Measurements from ENCODE around the gene TJP1.

The TJP1 gene

DNA sequence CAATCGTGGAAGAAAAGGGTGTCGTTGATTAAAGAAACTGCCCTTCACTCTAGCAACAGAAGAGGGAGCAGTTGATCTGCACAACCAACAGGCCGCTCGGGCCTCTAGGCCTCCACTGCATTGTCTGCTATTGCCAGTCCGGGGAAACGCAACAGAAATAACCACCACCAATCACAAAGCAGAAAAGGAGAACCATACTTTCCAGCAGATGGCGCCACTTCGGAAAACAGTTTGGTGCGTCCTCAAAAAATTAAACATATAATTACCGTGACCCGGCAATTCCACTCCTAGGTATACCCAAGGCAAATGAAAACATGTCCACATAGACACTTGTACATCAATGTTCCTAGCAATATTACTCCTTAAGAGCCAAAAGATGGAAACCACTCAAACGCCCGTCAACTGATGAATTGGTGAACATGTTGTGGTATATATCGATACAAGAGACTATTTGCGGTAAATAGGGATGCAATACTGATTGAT, 154.1 kb downstream of the TJP1 start:
- no peak overlapping the region for H3K27ac ChIP-seq
- TF ChIP-seq ZFX (IDR thresholded peaks at IDR 0.05; ENCODE audit: borderline replicate concordance) (no peak), CTCF (IDR thresholded peaks at IDR 0.05) (peak; percentile 95)

DNA sequence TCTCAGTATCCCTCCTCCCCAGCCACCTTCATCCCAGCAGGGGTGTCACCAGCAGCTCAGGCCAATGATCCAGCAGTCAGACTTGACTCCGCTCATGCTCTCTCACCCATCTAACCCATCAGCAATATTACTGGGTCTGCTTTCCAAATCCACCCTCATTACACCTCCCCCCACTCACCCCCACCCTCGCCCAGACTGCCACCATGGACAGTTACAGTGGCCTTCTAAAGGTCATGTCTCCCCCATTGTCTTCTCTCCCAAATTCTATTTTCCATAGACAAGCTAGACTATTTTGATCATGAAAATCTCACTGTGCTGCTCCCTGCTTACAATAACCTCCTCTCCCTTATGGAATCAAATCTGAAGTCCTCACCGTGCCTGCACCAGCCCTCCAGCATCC, 156.0 kb downstream of the TJP1 start:
- TF ChIP-seq ZFX (IDR thresholded peaks at IDR 0.05; ENCODE audit: borderline replicate concordance): no peak
- TF ChIP-seq CTCF (IDR thresholded peaks at IDR 0.05): no peak
- no peak overlapping the region for H3K27ac ChIP-seq

DNA sequence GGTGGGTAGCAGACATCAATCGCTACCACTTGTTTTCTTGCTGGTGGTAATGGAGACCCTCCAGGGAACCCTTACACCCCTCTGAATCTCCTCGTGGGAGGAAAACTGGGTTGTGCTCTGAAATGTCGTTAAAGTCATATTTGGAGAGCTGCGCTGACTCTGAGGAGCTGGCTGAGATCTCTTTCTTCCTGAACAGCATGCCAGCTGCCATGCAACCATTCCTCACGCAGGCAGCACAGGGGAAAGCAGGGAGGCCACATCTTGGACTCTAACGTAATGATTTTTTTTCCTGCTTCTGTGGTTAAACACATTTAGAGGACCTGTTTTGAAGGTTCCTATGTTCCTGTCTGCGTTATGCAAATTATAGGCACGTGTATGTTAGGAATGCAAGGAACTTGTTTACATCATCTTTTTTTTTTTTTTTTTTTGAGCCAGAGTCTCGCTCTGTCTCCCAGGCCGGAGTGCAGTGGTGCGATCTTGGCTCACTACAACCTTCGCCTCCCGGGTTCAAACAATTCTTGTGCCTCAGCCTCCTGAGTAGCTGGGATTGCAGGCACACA, 156.7 kb downstream of the TJP1 start:
- no peak for TF ChIP-seq ZFX (IDR thresholded peaks at IDR 0.05; ENCODE audit: borderline replicate concordance)
- no peak for TF ChIP-seq CTCF (IDR thresholded peaks at IDR 0.05)
- no peak overlapping the region for H3K27ac ChIP-seq

DNA sequence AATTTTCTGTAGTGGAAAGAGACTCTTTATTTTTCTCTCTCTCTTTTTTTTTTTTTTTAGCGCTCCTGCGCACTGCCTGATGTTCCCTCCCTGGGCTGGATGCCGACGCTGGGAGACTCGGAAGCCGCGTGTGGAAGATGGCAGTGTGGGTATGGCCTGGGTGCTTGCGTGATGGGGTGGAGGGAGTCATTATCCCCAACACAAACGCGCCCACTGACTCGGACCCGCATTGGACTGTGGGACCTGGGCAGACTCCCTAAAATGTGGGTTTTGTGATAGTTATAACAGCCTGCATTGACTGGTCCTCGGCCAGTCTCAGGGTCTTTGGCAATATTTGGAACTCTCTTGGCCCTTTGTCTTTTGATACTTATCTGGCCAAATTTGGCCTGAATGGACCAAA, 157.9 kb downstream of the TJP1 start:
- H3K27ac ChIP-seq: no peak overlapping the region
- no peak for TF ChIP-seq ZFX (IDR thresholded peaks at IDR 0.05; ENCODE audit: borderline replicate concordance)
- no peak for TF ChIP-seq CTCF (IDR thresholded peaks at IDR 0.05)

- peak overlapping the region; percentile 43; the same call in 1 of the 2 replicates for H3K27ac ChIP-seq
Measured at GRCh38 chr15:29657476-29657817, 164.8 kb downstream of the TJP1 start.

GRCh38 chr15:29656636-29657475, 165.4 kb downstream of the TJP1 start:
- TF ChIP-seq CTCF (IDR thresholded peaks at IDR 0.05) (peak; percentile 81), ZFX (IDR thresholded peaks at IDR 0.05; ENCODE audit: borderline replicate concordance) (no peak)
- peak overlapping the region; percentile 43; the same call in 1 of the 2 replicates for H3K27ac ChIP-seq

DNA sequence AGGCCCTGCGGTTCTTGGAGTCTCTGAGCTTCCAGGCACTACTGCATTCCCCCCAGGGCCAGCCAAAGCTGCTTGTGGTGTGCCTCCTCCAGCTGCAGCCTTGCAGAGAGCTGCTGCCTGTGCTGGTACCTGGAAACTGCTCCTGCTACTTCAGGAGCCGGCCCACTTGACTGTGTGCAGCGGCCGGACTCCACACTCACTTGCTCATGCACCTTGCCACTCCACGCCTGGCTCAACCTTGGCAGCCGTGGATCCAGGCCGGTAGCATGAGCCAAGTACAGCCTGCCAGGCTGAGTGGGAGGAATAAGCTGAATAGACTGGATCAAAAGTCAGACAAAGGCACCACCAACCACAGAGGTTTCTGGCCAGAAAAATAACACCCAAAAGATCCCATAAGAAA, 169.7 kb downstream of the TJP1 start:
- TF ChIP-seq ZFX (IDR thresholded peaks at IDR 0.05; ENCODE audit: borderline replicate concordance) (no peak), CTCF (IDR thresholded peaks at IDR 0.05) (no peak)

More for the DNA sequence above, 169.7 kb downstream of the TJP1 start:
- H3K27ac ChIP-seq: no peak overlapping the region

All from 22Rv1 (cell line).